ENCODE results near the gene DYRK4.

- no peak for TF ChIP-seq POLR2A (IDR thresholded peaks at IDR 0.05; ENCODE audit: low read depth, low read length)
- TF ChIP-seq CTCF (conservative IDR thresholded peaks at IDR 0.05; ENCODE audit: low read depth, low read length) = no peak
- TF ChIP-seq SMC3 (IDR thresholded peaks at IDR 0.05; ENCODE audit: low read depth, low read length) = no peak
- no peak for TF ChIP-seq NFE2L2 (IDR thresholded peaks at IDR 0.05; ENCODE audit: low read depth, low read length)
- TF ChIP-seq RFX5 (IDR thresholded peaks at IDR 0.05; ENCODE audit: low read depth, low read length) = no peak
- TF ChIP-seq CEBPB (IDR thresholded peaks at IDR 0.05; ENCODE audit: low read depth, low read length) = no peak
- no peak for TF ChIP-seq RAD21 (IDR thresholded peaks at IDR 0.05; ENCODE audit: low read length)
- TF ChIP-seq CHD1 (IDR thresholded peaks at IDR 0.05; ENCODE audit: low read depth, low read length) = no peak
- TF ChIP-seq BHLHE40 (IDR thresholded peaks at IDR 0.05; ENCODE audit: low read depth, low read length) = no peak
- TF ChIP-seq MAZ (IDR thresholded peaks at IDR 0.05; ENCODE audit: borderline replicate concordance, low read depth, low read length) = no peak
- no peak for TF ChIP-seq FOS (IDR thresholded peaks at IDR 0.05; ENCODE audit: low read depth, low read length)
- no peak for TF ChIP-seq RCOR1 (IDR thresholded peaks at IDR 0.05; ENCODE audit: insufficient replicate concordance, low read length)
- TF ChIP-seq MAFK (IDR thresholded peaks at IDR 0.05; ENCODE audit: low read depth, low read length) = no peak
Observed at GRCh38 chr12:4648104-4648500, 86.1 kb downstream of the DYRK4 start.

Measured in IMR-90 (cell line).